ENCODE data around the gene PIR.

GRCh38 chrX:15366506-15367352 is 126.4 kb downstream of the PIR start:
- TF ChIP-seq EZH2phosphoT487 (IDR thresholded peaks at IDR 0.05), result no peak
- no peak for TF ChIP-seq CTCF (IDR thresholded peaks at IDR 0.05)
- TF ChIP-seq EZH2 (IDR thresholded peaks at IDR 0.05), result no peak
